Smooth muscle cell (in vitro differentiated cells): ENCODE measurements around the gene MMP7. TPM values are rescaled to one million over a fixed set of nuclear protein-coding genes. Genes with fewer than 3 reads are reported as not detected.

Source experiments
- DNase-seq: peaks from one replicate; lab custom pipeline; 2025; ENCODE audit not compliant: unreplicated experiment; lab: John Stamatoyannopoulos, UW
- H2AFZ ChIP-seq: fragments of 200-600 bp; sonication (generic); 2 replicates; pipeline ENCODE4 v1.6.0; 2016; ENCODE audit warnings: antibody characterized with exemption, low read depth, mild to moderate bottlenecking
- H3F3A ChIP-seq: fragments of 200-600 bp; sonication (generic); 2 replicates; pipeline ENCODE4 v1.6.0; 2017; ENCODE audit warnings: antibody characterized with exemption, low read depth
- H3K27ac ChIP-seq: fragments of 200-600 bp; sonication (generic); 2 replicates; pipeline ENCODE4 v1.5.1; 2016; ENCODE audit warnings: low read depth, mild to moderate bottlenecking
- H3K27me3 ChIP-seq: fragments of 200-600 bp; sonication (generic); 2 replicates; pipeline ENCODE4 v1.6.1; 2016; ENCODE audit warnings: low read depth, mild to moderate bottlenecking
- H3K36me3 ChIP-seq: fragments of 200-600 bp; sonication (generic); 2 replicates; pipeline ENCODE4 v1.5.1; 2016; ENCODE audit warnings: low read depth
- H3K4me1 ChIP-seq: fragments of 200-600 bp; sonication (generic); 2 replicates; pipeline ENCODE4 v1.5.1; 2016; ENCODE audit warnings: low read depth
- H3K4me2 ChIP-seq: fragments of 200-600 bp; sonication (generic); 2 replicates; pipeline ENCODE4 v1.6.0; 2016; ENCODE audit warnings: mild to moderate bottlenecking
- H3K4me3 ChIP-seq: fragments of 200-600 bp; sonication (generic); 2 replicates; pipeline ENCODE4 v1.5.1; 2016; ENCODE audit warnings: mild to moderate bottlenecking
- H3K79me2 ChIP-seq: fragments of 200-600 bp; sonication (generic); 2 replicates; pipeline ENCODE4 v1.6.0; 2016; ENCODE audit warnings: low read depth, mild to moderate bottlenecking
- H3K9ac ChIP-seq: fragments of 200-600 bp; sonication (generic); 2 replicates; pipeline ENCODE4 v1.6.0; 2016; ENCODE audit warnings: low read depth
- H3K9me3 ChIP-seq: fragments of 200-600 bp; sonication (generic); replicated peaks from 2 replicates; pipeline ENCODE4 v1.5.1; 2016; ENCODE audit warnings: low read depth
- H4K20me1 ChIP-seq: fragments of 200-600 bp; sonication (generic); 2 replicates; pipeline ENCODE4 v1.6.0; 2016; ENCODE audit warnings: low read depth
- WGBS: methylation state at CpG from one replicate; pipeline ENCODE4 v1.1.7; 2016; ENCODE audit warnings: low lambda C conversion rate; 5-methylcytosine and 5-hydroxymethylcytosine counted together
- polyA plus RNA-seq: library from polyadenylated mRNA; unstranded; fragments of >200 nt; fragmentation: Nextera tagmentation; extraction: Ambion mirVana; gene quantifications from 2 replicates; pipeline ENCODE4 v1.2.1, GENCODE V29; 2016
- total RNA-seq: library from RNA; depleted of rRNA; stranded (reverse); fragments of >200 nt; gene quantifications from 2 replicates; pipeline ENCODE4 v1.2.3, GENCODE V29; 2014
- TF ChIP-seq, protein P1 (sequence below): fragments of 200-600 bp; sonication (generic); IDR thresholded peaks from 2 replicates; pipeline ENCODE4 v1.5.1; 2017; ENCODE audit warnings: borderline replicate concordance, mild to moderate bottlenecking, antibody characterized with exemption; ENCODE audit not compliant: insufficient read depth, poor library complexity, severe bottlenecking

Gene MMP7
- total and polyA plus RNA-seq, 2 experiments from 2014 or later, result 8.0 to 16.4 TPM

DNA sequence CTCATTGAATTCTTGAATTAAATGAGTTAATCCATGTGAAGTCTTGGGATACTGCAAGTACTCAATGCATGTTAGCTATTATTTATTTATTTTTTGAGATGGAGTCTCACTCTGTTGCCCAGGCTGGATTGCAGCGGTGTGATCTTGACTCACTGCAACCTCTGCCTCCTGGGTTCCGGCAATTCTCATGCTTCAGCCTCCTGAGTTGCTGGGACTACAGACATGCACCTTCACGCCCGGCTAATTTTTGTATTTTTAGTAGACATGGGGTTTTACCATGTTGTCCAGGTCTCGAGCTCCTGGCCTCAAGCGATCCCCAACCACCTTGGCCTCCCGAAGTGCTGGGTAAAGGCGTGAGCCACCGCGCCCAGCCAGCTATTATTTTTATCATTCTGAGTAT lies 9.4 kb downstream of the MMP7 start:
- Histone ChIP-seq H3K4me2 (no peak overlapping the region), H3K4me3 (no peak overlapping the region), H3K9ac (no peak overlapping the region), H3F3A (no peaks in the 10 kb centered on the region), H3K27me3 (no peaks in the 10 kb centered on the region), H3K79me2 (no peaks in the 10 kb centered on the region), H3K36me3 (no peaks in the 10 kb centered on the region), H3K9me3 (no peaks in the 10 kb centered on the region), H2AFZ (no peak overlapping the region), H3K27ac (no peak overlapping the region), H4K20me1 (no peaks in the 10 kb centered on the region), H3K4me1 (no peaks in the 10 kb centered on the region)
- WGBS, result 94% methylated on average over 10 of the region's 10 CpGs
- no peak for DNase-seq
- TF ChIP-seq, protein P1, sequence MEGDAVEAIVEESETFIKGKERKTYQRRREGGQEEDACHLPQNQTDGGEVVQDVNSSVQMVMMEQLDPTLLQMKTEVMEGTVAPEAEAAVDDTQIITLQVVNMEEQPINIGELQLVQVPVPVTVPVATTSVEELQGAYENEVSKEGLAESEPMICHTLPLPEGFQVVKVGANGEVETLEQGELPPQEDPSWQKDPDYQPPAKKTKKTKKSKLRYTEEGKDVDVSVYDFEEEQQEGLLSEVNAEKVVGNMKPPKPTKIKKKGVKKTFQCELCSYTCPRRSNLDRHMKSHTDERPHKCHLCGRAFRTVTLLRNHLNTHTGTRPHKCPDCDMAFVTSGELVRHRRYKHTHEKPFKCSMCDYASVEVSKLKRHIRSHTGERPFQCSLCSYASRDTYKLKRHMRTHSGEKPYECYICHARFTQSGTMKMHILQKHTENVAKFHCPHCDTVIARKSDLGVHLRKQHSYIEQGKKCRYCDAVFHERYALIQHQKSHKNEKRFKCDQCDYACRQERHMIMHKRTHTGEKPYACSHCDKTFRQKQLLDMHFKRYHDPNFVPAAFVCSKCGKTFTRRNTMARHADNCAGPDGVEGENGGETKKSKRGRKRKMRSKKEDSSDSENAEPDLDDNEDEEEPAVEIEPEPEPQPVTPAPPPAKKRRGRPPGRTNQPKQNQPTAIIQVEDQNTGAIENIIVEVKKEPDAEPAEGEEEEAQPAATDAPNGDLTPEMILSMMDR, result no peak

DNA sequence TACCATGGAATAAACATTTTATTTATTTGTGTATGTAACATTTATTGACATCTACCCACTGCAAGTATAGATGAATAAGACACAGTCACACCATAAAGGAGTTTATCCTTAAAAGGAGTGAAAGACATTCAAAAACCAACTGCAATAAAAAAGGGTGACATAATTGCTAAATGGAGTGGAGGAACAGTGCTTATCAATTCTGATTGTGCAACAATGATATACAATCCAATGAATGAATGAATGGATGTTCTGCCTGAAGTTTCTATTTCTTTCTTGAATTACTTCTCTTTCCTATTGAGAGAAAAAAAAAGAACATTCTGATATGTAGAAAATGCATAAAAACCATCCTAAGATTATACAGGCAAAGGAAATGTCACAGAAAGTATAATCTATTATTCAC lies 10.0 kb downstream of the MMP7 start:
- DNase-seq, result no peak
- H3K79me2 ChIP-seq, result no peaks in the 10 kb centered on the region
- no peaks in the 10 kb centered on the region for H3K36me3 ChIP-seq
- H3F3A ChIP-seq, result no peaks in the 10 kb centered on the region
- no peaks in the 10 kb centered on the region for H3K4me1 ChIP-seq
- TF ChIP-seq, protein P1, result no peak
- H3K9ac ChIP-seq, result no peak overlapping the region
- no peaks in the 10 kb centered on the region for H3K9me3 ChIP-seq
- no peak overlapping the region for H3K4me2 ChIP-seq
- H3K4me3 ChIP-seq, result no peak overlapping the region
- H3K27ac ChIP-seq, result no peak overlapping the region
- no peak overlapping the region for H2AFZ ChIP-seq
- H3K27me3 ChIP-seq, result no peaks in the 10 kb centered on the region
- H4K20me1 ChIP-seq, result no peaks in the 10 kb centered on the region

DNA sequence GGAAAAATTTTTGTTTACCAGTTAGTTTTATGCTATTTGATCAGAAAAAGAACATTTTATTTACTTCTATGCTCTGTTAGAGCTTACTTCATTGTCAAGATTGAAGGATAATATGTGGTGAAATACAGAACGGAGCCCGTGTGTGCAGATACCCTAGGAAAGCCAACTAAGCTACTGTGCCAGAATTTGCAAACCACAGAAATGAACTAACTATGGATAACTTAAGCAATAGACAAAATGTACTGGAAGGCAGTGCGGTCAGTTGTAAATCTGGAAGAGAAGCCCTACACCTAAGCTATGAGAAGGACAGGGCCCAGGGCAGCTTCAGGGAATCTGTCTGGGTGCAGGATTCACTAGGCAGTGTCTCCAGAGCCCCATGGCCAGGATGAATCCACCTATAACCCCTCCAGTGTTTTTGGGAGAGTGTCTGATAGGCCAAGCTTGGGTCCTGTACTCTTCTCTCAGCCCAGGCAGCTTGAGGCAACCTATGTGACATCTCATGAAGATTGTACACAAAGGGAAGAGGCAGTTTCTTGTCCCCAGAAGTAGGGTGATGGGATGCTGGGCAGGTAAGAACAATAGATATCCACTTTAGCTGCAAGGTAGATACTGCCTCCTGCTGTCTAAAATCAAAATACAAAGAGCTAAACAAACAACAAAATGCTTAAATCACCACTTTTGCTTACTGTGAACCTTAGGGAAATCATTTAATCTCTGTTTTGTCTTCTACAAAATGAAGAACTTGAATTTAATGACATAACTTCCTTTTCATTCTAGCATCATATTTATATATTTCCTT lies 12.1 kb downstream of the MMP7 start:
- Histone ChIP-seq H3K4me3 (no peak overlapping the region), H3F3A (no peaks in the 10 kb centered on the region), H4K20me1 (no peaks in the 10 kb centered on the region), H3K36me3 (no peaks in the 10 kb centered on the region), H2AFZ (no peak overlapping the region), H3K27ac (no peak overlapping the region), H3K4me1 (no peaks in the 10 kb centered on the region), H3K9me3 (no peaks in the 10 kb centered on the region), H3K79me2 (no peaks in the 10 kb centered on the region), H3K27me3 (no peaks in the 10 kb centered on the region), H3K4me2 (no peak overlapping the region), H3K9ac (no peak overlapping the region)
- TF ChIP-seq, protein P1, result no peak
- WGBS, result 81% methylated on average over 3 of the region's 3 CpGs
- no peak for DNase-seq

DNA sequence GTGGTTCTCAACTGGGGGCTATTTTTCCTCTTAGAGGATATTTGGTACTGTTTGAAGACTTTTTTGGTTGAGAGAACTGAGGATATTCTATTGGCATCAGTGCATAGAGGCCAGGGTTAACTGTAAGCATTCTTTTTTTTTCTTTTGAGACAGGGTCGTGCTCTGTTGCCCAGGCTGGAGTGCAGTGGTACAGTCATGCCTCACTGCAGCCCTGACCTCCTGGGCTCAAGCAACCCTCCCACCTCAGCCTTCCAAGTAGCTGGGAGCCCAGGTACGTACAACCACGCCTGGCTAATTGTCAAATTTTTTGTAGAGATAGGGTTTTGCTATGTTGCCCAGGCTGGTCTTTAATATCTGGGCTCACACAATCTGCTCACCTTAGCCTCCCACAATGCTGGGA lies 12.9 kb downstream of the MMP7 start:
- Histone ChIP-seq H3K79me2 (no peaks in the 10 kb centered on the region), H3K4me2 (no peak overlapping the region), H3K9ac (no peak overlapping the region), H3K27ac (no peak overlapping the region), H4K20me1 (no peaks in the 10 kb centered on the region), H2AFZ (no peak overlapping the region), H3K36me3 (no peaks in the 10 kb centered on the region), H3K4me1 (no peaks in the 10 kb centered on the region), H3K4me3 (no peak overlapping the region), H3K9me3 (no peaks in the 10 kb centered on the region), H3F3A (no peaks in the 10 kb centered on the region), H3K27me3 (no peaks in the 10 kb centered on the region)
- WGBS, result 94% methylated on average over 3 of the region's 3 CpGs
- no peak for DNase-seq
- TF ChIP-seq, protein P1, result no peak
